GM23338 (cell line): ENCODE data around the gene MAPT. TPM values are rescaled to one million over a fixed set of nuclear protein-coding genes. Genes with fewer than 3 reads are reported as not detected.

Source experiments
- ATAC-seq: fragments of 200-7000 bp; cut with Tn5 transposase; 3 replicates; pipeline ENCODE4 v1.9.1; 2020
- DNase-seq: peaks from one replicate; pipeline ENCODE4 v3.0.0-alpha.2; 2015; ENCODE audit warnings: low spot score
- H2AFZ ChIP-seq: fragments of 200-600 bp; sonication (generic); 2 replicates; pipeline ENCODE4 v1.8.0; 2016; ENCODE audit warnings: antibody characterized with exemption, mild to moderate bottlenecking, moderate library complexity
- H3F3A ChIP-seq: fragments of 200-600 bp; sonication (generic); replicated peaks from 2 replicates; pipeline ENCODE4 v1.8.0; 2017; ENCODE audit warnings: antibody characterized with exemption, mixed run types, low read depth
- H3K27ac ChIP-seq: fragments of 200-600 bp; sonication (generic); 2 replicates; pipeline ENCODE4 v1.6.1; 2016; ENCODE audit warnings: low read depth
- H3K27me3 ChIP-seq: fragments of 200-600 bp; sonication (generic); 2 replicates; pipeline ENCODE4 v1.8.0; 2016; ENCODE audit warnings: mild to moderate bottlenecking, mixed run types, moderate library complexity; ENCODE audit not compliant: insufficient read depth
- H3K36me3 ChIP-seq: fragments of 200-600 bp; sonication (generic); 2 replicates; pipeline ENCODE4 v1.8.0; 2016; ENCODE audit warnings: mild to moderate bottlenecking; ENCODE audit not compliant: insufficient read depth
- H3K4me1 ChIP-seq: fragments of 200-600 bp; sonication (generic); 2 replicates; pipeline ENCODE4 v1.8.0; 2016; ENCODE audit warnings: mild to moderate bottlenecking, moderate library complexity; ENCODE audit not compliant: insufficient read depth
- H3K4me2 ChIP-seq: fragments of 200-600 bp; sonication (generic); 2 replicates; pipeline ENCODE4 v1.7.1; 2017; ENCODE audit warnings: mixed run types
- H3K4me3 ChIP-seq: fragments of 200-600 bp; sonication (generic); 2 replicates; pipeline ENCODE4 v1.6.1; 2016; ENCODE audit warnings: mixed run types
- H3K79me2 ChIP-seq: fragments of 200-600 bp; sonication (generic); replicated peaks from 2 replicates; pipeline ENCODE4 v1.8.0; 2017; ENCODE audit warnings: mild to moderate bottlenecking; ENCODE audit not compliant: insufficient read depth
- H3K9me2 ChIP-seq: fragments of 200-600 bp; sonication (generic); 2 replicates; pipeline ENCODE4 v1.8.0; 2017; ENCODE audit not compliant: insufficient read depth
- H4K20me1 ChIP-seq: fragments of 200-600 bp; sonication (generic); replicated peaks from 2 replicates; pipeline ENCODE4 v1.8.0; 2017; ENCODE audit warnings: mild to moderate bottlenecking; ENCODE audit not compliant: insufficient read depth
- H3K27ac Mint-ChIP-seq: 2 replicates; pipeline ENCODE4 v1.8.0; 2020; ENCODE audit warnings: inconsistent platforms, mild to moderate bottlenecking, moderate library complexity, mixed read lengths
- H3K27me3 Mint-ChIP-seq: 3 replicates; pipeline ENCODE4 v1.8.0; 2022; ENCODE audit warnings: low read depth, mild to moderate bottlenecking, moderate library complexity, mixed read lengths, inconsistent platforms; ENCODE audit not compliant: insufficient read depth, poor library complexity
- H3K36me3 Mint-ChIP-seq: 3 replicates; pipeline ENCODE4 v1.8.0; 2021; ENCODE audit warnings: low read depth, mild to moderate bottlenecking, inconsistent platforms, moderate library complexity, mixed read lengths
- H3K4me1 Mint-ChIP-seq: 3 replicates; pipeline ENCODE4 v1.8.0; 2020; ENCODE audit warnings: mild to moderate bottlenecking, inconsistent platforms, mixed read lengths
- H3K4me3 Mint-ChIP-seq: 3 replicates; pipeline ENCODE4 v1.8.0; 2021; ENCODE audit warnings: moderate library complexity, mild to moderate bottlenecking, inconsistent platforms, mixed read lengths
- H3K9me3 Mint-ChIP-seq: 3 replicates; pipeline ENCODE4 v1.8.0; 2020; ENCODE audit warnings: moderate library complexity, mild to moderate bottlenecking, inconsistent platforms, mixed read lengths
- CREB1 ChIP-seq: fragments of 250-450 bp; sonication (Bioruptor Pico); IDR thresholded peaks from 2 replicates; pipeline ENCODE4 v1.5.0; 2020; ENCODE audit warnings: low read depth, mild to moderate bottlenecking, moderate library complexity
- CTCF ChIP-seq, 2 experiments: fragments of 200-600 bp in 1 of 2; sonication (generic) in 1 of 2; conservative IDR thresholded peaks; 2 replicates each; pipeline versions ENCODE4 v1.5.1 to v1.6.1; 2016 to 2017; ENCODE audit warnings: antibody characterized with exemption in 2 of 2, low read depth in 2 of 2, mild to moderate bottlenecking in 2 of 2, moderate library complexity in 1 of 2
- ETS1 ChIP-seq: IDR thresholded peaks from 2 replicates; pipeline ENCODE4 v1.6.1; 2016; ENCODE audit warnings: antibody characterized with exemption
- EZH2 ChIP-seq: fragments of 200-600 bp; sonication (generic); IDR thresholded peaks from one replicate; pipeline ENCODE4 v1.8.0; 2017; ENCODE audit warnings: antibody characterized with exemption, mild to moderate bottlenecking, low read depth; ENCODE audit not compliant: unreplicated experiment
- EZH2phosphoT487 ChIP-seq: fragments of 200-600 bp; sonication (generic); IDR thresholded peaks from one replicate; pipeline ENCODE4 v1.8.1; 2018; ENCODE audit warnings: antibody characterized with exemption; ENCODE audit not compliant: unreplicated experiment
- JUNB ChIP-seq: IDR thresholded peaks from one replicate; pipeline ENCODE4 v1.6.1; 2016; ENCODE audit warnings: antibody characterized with exemption; ENCODE audit not compliant: unreplicated experiment
- NANOG ChIP-seq: IDR thresholded peaks from 2 replicates; pipeline ENCODE4 v1.6.1; 2016; ENCODE audit warnings: antibody characterized with exemption, borderline replicate concordance
- POLR2AphosphoS5 ChIP-seq: IDR thresholded peaks from 2 replicates; pipeline ENCODE4 v1.6.1; 2016; ENCODE audit warnings: antibody characterized with exemption, low read depth
- STAT1 ChIP-seq: IDR thresholded peaks from one replicate; pipeline ENCODE4 v1.6.1; 2016; ENCODE audit warnings: antibody characterized with exemption; ENCODE audit not compliant: unreplicated experiment
- ZNF114 ChIP-seq: fragments of 250-450 bp; sonication (Bioruptor Pico); IDR thresholded peaks from 2 replicates; pipeline ENCODE4 v1.5.0; 2020; ENCODE audit warnings: mild to moderate bottlenecking, moderate library complexity
- ZNF462 ChIP-seq: fragments of 250-450 bp; sonication (Bioruptor Pico); IDR thresholded peaks from 2 replicates; pipeline ENCODE4 v1.5.0; 2020; ENCODE audit warnings: mild to moderate bottlenecking, moderate library complexity
- polyA plus RNA-seq: library from polyadenylated mRNA; unstranded; fragments of >200 nt; fragmentation: Nextera tagmentation; extraction: Ambion mirVana; gene quantifications from 2 replicates; pipeline ENCODE4 v1.2.1, GENCODE V29; 2016
- total RNA-seq: library from RNA; depleted of rRNA; stranded (reverse); fragments of >200 nt; shearing (Covaris generic); gene quantifications from 2 replicates; pipeline ENCODE4 v1.2.3, GENCODE V29; 2014

The MAPT gene
- total and polyA plus RNA-seq, 2 experiments from 2014 or later: 1.1 to 2.1 TPM

- TF ChIP-seq ZNF462 (CRISPR knock-in tag) (no peak), POLR2AphosphoS5 (no peak), JUNB (no peak), EZH2 (no peak), CREB1 (no peak), EZH2phosphoT487 (no peak), CTCF (conservative IDR thresholded peaks at IDR 0.05; ENCODE audit: low read depth in 2 of 2) (no peak)
Measured at GRCh38 chr17:45868276-45868675, 26.1 kb upstream of the MAPT start (continued).

GRCh38 chr17:45869676-45870341 is 24.5 kb upstream of the MAPT start:
- no peaks in the 10 kb centered on the region for H3K79me2 ChIP-seq
- no peaks in the 10 kb centered on the region for H3F3A ChIP-seq
- peak overlapping the region; percentile 78 for H2AFZ ChIP-seq
- H3K36me3 ChIP-seq: no peaks in the 10 kb centered on the region
- H4K20me1 ChIP-seq: no peaks in the 10 kb centered on the region
- DNase-seq (no peak), ATAC-seq (peak; percentile 47)
- H3K27me3 ChIP-seq: no peaks in the 10 kb centered on the region
- H3K27ac ChIP-seq: no peak overlapping the region
- H3K4me2 ChIP-seq: no peak overlapping the region
- Mint-ChIP-seq H3K4me3 (no peak overlapping the region), H3K27ac (no peak overlapping the region), H3K36me3 (no peaks in the 10 kb centered on the region), H3K4me1 (peaks cover 25% of the 10 kb centered on the region), H3K9me3 (no peaks in the 10 kb centered on the region), H3K27me3 (peaks cover 4% of the 10 kb centered on the region)
- H3K4me3 ChIP-seq: no peak overlapping the region
- H3K4me1 ChIP-seq: peaks cover 14% of the 10 kb centered on the region
- H3K9me2 ChIP-seq: 0 out of 2 replicates have a peak, but pooled peaks cover 3% of the 10 kb centered on the region
- no peak for TF ChIP-seq NANOG
- no peak for TF ChIP-seq ETS1
- TF ChIP-seq ZNF114 (CRISPR knock-in tag): no peak
- no peak for TF ChIP-seq JUNB
- TF ChIP-seq CTCF (conservative IDR thresholded peaks at IDR 0.05; ENCODE audit: low read depth in 2 of 2): no peak; a peak in 1 of 4 replicates
- TF ChIP-seq EZH2phosphoT487: no peak
- no peak for TF ChIP-seq STAT1
